Umbilical cord (tissue), 2 donors: ENCODE results near the gene NMNAT1. TPM values are rescaled to one million over a fixed set of nuclear protein-coding genes. Genes with fewer than 3 reads are reported as not detected.
"Not testable (repeated sequence)": the region's sequence is repeated elsewhere in the genome, so short reads cannot be mapped to it uniquely, and the experiment has no call there.

Experiments used
- DNase-seq: peaks from one replicate; pipeline ENCODE4 v3.0.0-alpha.2; 2015; ENCODE audit warnings: low spot score
- total RNA-seq: library from RNA; depleted of rRNA; stranded (reverse); fragments of >200 nt; gene quantifications from one replicate; pipeline ENCODE4 v1.2.3, GENCODE V29; 2014; ENCODE audit warnings: low replicate concordance; ENCODE audit not compliant: insufficient read depth

Gene NMNAT1
- total RNA-seq, 1 donor from 2014 or later = 15.9 TPM

GRCh38 chr1:10019561-10019960, 76.3 kb downstream of the NMNAT1 start:
- no peak for DNase-seq

- DNase-seq = no peak
These were observed 76.8 kb downstream of the NMNAT1 start for GRCh38 chr1:10020086-10020485.

- peak; percentile 67 for DNase-seq
These were observed 77.4 kb downstream of the NMNAT1 start for GRCh38 chr1:10020678-10021077.

DNA sequence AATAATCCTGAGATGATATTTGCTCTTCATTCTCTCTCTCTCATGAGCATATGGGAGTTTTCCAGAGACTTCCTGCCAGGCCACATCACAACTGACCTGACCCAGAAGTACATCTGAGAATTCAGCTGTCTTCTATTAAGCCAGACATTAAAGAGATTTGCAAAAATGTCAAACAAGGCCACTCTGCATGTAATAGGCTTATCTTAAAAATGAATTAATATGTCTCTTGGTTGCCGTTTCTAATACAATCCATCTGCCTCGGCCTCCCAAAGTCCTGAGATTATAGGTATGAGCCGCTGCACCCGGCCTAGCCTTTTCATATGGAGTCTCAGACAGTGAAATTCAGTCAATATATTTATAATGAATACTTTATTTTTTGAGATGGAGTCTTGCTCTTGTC, 78.7 kb downstream of the NMNAT1 start:
- peak; percentile 46 for DNase-seq

- no peak for DNase-seq
These were observed 79.4 kb downstream of the NMNAT1 start for GRCh38 chr1:10022656-10023055.

- DNase-seq = no peak
These were observed 82.1 kb downstream of the NMNAT1 start for GRCh38 chr1:10025354-10025753.

GRCh38 chr1:10027027-10027426, 83.8 kb downstream of the NMNAT1 start:
- DNase-seq = no peak

DNA sequence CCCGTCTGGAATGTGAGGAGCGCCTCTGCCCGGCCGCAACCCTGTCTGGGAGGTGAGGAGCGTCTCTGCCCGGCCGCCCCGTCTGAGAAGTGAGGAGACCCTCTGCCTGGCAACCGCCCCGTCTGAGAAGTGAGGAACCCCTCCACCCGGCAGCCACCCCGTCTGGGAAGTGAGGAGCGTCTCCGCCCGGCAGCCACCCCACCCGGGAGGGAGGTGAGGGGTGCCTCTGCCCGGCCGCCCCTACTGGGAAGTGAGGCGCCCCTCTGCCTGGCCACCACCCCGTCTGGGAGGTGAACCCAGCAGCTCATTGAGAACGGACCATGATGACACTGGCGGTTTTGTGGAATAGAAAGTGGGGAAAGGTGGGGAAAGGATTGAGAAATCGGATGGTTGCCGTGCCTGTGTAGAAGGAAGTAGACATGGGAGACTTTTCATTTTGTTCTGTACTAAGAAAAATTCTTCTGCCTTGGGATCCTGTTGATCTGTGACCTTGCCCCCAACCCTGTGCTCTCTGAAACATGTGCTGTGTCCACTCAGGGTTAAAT, 85.8 kb downstream of the NMNAT1 start:
- DNase-seq = not testable (repeated sequence)

DNA sequence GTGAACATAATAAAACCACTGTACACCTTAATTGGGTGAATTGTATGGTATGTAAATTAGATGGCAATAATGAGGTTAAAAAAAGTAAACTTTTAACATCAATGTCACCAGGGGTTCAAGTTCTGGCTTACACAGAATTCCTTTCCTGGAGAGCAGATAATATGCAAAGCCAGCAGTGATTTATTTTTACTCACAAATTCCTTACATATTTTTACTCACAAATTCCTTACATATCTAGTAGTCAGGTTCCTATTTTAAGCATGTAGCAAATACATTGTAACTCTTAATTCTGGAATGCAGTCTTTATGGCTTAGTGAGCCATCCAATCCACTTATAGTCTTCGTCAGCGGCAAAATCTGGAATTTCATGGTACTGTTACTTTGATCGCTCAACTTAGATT, 88.2 kb downstream of the NMNAT1 start:
- peak; percentile 73 for DNase-seq

DNA sequence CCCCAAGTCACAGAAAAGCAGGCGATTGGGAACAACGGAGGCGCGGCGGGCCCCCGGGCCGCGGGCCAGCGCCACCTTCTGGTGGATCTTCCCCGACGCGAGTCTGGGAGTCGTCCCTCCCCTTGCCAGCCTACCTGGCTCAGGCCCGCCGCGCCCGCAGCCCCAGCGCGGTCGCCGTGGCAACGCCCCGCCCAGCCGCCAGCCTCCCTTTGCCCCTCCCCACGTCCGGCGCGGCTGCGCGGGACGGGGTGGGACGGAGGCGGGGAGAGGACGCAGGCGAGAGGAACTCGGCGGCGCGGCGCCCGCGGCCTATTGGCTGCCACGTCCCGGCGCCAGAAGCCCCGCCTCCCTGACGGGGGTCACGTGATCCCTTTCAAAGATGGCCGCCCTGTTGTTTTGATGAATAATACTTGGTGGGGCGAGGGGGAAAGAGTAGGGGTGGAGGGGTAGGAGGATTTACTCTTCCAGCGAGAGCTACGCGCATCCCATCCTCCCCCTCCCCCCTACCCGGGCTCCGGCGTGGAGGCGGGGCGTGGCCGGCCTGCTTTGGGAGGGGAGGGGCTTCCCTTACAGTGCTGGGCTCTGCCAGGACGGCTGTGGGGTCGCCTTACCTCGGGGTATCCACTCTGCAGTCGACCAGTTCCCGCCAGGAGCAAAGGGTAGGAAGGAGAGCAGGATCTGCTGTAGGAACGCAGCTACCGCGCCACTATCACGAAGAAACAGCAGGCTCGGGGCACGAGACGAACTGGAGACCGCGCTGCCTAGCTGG, 89.5 kb downstream of the NMNAT1 start, which contains the start of gene UBE4B:
UBE4B (plus strand) TSS at position 369 of the 769 bp plus-strand sequence. CDS start 713 bp downstream, outside the sequence.
- peak; percentile 99 for DNase-seq

DNA sequence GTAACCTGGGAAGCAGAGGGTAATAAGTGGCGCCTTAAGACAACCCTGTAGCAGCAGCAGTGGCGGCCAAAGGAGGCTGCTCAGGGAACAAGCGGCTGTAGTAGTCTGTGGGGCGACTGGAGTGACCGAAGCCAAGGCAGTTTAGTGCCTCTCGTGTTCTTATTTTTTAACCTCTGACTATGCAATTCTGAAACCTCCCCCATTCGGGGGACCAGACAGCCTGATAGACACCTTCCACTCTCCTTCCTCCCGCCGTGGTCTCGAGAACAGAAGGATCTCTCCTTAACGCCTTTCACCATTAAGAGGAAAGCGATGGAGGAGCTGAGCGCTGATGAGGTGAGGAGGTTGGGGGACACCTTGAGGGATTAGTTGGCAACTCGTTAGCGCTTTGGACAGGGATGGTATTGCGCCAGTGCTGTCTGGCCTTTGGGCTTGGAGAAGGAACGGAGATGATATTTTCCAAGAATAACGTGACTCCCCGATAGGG, 90.1 kb downstream of the NMNAT1 start:
- no peak for DNase-seq

Other genes starting within 250 kb of the NMNAT1 start
- gene CLSTN1, start 119.5 kb upstream of the NMNAT1 start, total RNA-seq = 92.0 TPM
- gene CTNNBIP1, start 33.2 kb upstream of the NMNAT1 start, total RNA-seq = 63.8 TPM
- gene LZIC, start 84 bp upstream of the NMNAT1 start, total RNA-seq = 54.9 TPM
- gene RBP7, start 53.8 kb downstream of the NMNAT1 start, total RNA-seq = not detected
- 36.4 TPM for gene UBE4B, start 89.5 kb downstream of the NMNAT1 start, total RNA-seq